ENCODE results near the gene DDX41. TPM values are rescaled to one million over a fixed set of nuclear protein-coding genes. Genes with fewer than 3 reads are reported as not detected.
"Not testable (repeated sequence)": the region's sequence is repeated elsewhere in the genome, so short reads cannot be mapped to it uniquely, and the experiment has no call there.

Gene DDX41
- total and polyA plus RNA-seq, 2 of the 13 experiments (the other 11 are each of a cell fraction or from before 2014, with no cell fraction given) = 62.8 to 105 TPM

DNA sequence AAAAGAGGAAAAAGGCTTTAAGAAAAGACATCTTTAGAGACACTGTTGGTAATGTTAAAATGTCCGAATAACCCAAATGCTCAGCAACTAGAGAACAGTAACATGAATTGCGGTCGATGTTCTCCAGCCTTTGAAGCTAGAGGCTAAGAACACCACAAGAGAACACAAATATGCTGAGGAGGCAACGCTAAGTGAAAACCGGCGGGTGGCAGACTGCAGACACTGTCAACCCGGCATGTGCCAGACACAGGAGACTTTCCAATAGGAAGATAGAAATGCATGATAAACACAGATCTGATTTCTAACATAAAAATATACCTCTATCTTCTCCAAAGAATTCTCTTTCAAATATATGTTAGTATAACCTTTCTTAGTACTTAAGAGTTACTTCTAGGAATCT is 18.4 kb upstream of the DDX41 start (continued):
- TF ChIP-seq, protein P1, sequence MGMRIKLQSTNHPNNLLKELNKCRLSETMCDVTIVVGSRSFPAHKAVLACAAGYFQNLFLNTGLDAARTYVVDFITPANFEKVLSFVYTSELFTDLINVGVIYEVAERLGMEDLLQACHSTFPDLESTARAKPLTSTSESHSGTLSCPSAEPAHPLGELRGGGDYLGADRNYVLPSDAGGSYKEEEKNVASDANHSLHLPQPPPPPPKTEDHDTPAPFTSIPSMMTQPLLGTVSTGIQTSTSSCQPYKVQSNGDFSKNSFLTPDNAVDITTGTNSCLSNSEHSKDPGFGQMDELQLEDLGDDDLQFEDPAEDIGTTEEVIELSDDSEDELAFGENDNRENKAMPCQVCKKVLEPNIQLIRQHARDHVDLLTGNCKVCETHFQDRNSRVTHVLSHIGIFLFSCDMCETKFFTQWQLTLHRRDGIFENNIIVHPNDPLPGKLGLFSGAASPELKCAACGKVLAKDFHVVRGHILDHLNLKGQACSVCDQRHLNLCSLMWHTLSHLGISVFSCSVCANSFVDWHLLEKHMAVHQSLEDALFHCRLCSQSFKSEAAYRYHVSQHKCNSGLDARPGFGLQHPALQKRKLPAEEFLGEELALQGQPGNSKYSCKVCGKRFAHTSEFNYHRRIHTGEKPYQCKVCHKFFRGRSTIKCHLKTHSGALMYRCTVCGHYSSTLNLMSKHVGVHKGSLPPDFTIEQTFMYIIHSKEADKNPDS (CRISPR knock-in tag; IDR thresholded peaks at IDR 0.05) = no peak
- TF ChIP-seq NFE2L2 (IDR thresholded peaks at IDR 0.05; ENCODE audit: low read length) (no peak), HNRNPUL1 (IDR thresholded peaks at IDR 0.05; ENCODE audit: low read depth, low read length) (no peak), ZBTB42 (CRISPR knock-in tag; IDR thresholded peaks at IDR 0.05) (no peak), KLF12 (CRISPR knock-in tag; IDR thresholded peaks at IDR 0.05; ENCODE audit: borderline replicate concordance) (no peak)
- TF ChIP-seq, protein P2, sequence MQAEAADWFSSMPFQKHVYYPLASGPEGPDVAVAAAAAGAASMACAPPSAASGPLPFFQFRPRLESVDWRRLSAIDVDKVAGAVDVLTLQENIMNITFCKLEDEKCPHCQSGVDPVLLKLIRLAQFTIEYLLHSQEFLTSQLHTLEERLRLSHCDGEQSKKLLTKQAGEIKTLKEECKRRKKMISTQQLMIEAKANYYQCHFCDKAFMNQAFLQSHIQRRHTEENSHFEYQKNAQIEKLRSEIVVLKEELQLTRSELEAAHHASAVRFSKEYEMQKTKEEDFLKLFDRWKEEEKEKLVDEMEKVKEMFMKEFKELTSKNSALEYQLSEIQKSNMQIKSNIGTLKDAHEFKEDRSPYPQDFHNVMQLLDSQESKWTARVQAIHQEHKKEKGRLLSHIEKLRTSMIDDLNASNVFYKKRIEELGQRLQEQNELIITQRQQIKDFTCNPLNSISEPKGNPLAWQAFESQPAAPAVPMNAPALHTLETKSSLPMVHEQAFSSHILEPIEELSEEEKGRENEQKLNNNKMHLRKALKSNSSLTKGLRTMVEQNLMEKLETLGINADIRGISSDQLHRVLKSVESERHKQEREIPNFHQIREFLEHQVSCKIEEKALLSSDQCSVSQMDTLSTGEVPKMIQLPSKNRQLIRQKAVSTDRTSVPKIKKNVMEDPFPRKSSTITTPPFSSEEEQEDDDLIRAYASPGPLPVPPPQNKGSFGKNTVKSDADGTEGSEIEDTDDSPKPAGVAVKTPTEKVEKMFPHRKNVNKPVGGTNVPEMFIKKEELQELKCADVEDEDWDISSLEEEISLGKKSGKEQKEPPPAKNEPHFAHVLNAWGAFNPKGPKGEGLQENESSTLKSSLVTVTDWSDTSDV (CRISPR knock-in tag; IDR thresholded peaks at IDR 0.05) = no peak

DNA sequence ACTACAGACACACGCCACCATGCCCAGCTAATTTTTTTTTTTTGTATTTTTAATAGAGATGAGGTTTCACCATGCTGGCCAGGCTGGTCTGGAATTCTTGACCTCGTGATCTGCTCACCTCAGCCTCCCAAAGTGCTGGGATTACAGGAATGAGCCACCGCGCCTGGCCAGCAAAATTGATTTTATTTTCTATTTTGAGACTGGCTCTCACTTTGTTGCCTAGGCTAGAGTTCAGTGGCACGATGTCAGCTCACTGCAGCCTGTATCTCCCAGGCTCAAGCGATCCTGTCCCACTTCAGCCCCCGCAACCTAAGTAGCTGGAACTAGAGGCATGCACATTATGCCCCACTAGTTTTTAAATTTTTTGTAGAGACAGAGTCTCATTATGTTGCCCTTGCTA is 17.7 kb upstream of the DDX41 start:
- H3K9me3 ChIP-seq (ENCODE audit: low read length); H3K4me2 ChIP-seq (ENCODE audit: low read depth, low read length); H3K27me3 ChIP-seq (ENCODE audit: control insufficient read depth in 1 of 2, insufficient read depth in 2 of 2, low read length in 2 of 2); H3K4me3 ChIP-seq (replicated peaks in 1 of 3; ENCODE audit: insufficient read depth in 1 of 3, low read depth in 2 of 3, low read length in 3 of 3); H3K79me2 ChIP-seq (ENCODE audit: insufficient read depth, low read length); H3K9ac ChIP-seq (ENCODE audit: insufficient read depth, low read depth, low read length); H3K27ac ChIP-seq (ENCODE audit: extremely low read length, insufficient read depth, low read length); ATAC-seq; intact Hi-C loops (cut with micrococcal nuclease; ENCODE audit: unreplicated experiment); BruUV-seq (replicated peaks); H4K20me1 ChIP-seq (ENCODE audit: insufficient read depth, low read length); H2AFZ ChIP-seq (ENCODE audit: low read length); FAIRE-seq; DNase-seq (ENCODE audit: low spot score); H3K4me1 ChIP-seq (ENCODE audit: insufficient read depth, low read length); in situ Hi-C loops (cut with HindIII; ENCODE audit: extremely low pct_ligation_motif_present, low pct_unique_long_range_greater_than_20kb); CTCF ChIA-PET (ENCODE audit: low intra/inter-chr PET ratio, low total read pairs): not testable (repeated sequence)
- POLR2A ChIA-PET = interaction anchor here (0.7 kb wide), 1 partner anchor 17 kb away, joined by 3 read pairs; the partner anchor contains the start of gene DDX41
- peaks cover 48 to 87% of the 10 kb centered on the region in 2 experiments for H3K36me3 ChIP-seq (replicated peaks in 1 of 2; ENCODE audit: control insufficient read depth in 1 of 2, insufficient read depth in 2 of 2, low read length in 2 of 2)
- WGBS (ENCODE audit: low lambda C conversion rate) = 98% methylated on average over 7 of the region's 7 CpGs

All from HepG2 (cell line).